ENCODE results near the gene MFRP.

The MFRP gene

GRCh38 chr11:119303227-119303718 is 43.2 kb downstream of the MFRP start:
- no peak overlapping the region for H3K27ac ChIP-seq
- no peak for TF ChIP-seq ZFX (IDR thresholded peaks at IDR 0.05; ENCODE audit: borderline replicate concordance)
- no peak for TF ChIP-seq CTCF (IDR thresholded peaks at IDR 0.05)

- H3K27ac ChIP-seq, result no peak overlapping the region
- TF ChIP-seq ZFX (IDR thresholded peaks at IDR 0.05; ENCODE audit: borderline replicate concordance) (no peak), CTCF (IDR thresholded peaks at IDR 0.05) (no peak)
Observed at GRCh38 chr11:119300198-119300964, 46.1 kb downstream of the MFRP start.

- H3K27ac ChIP-seq, result no peak overlapping the region
- TF ChIP-seq CTCF (IDR thresholded peaks at IDR 0.05) (no peak), ZFX (IDR thresholded peaks at IDR 0.05; ENCODE audit: borderline replicate concordance) (no peak)
Observed at GRCh38 chr11:119299416-119299815, 47.1 kb downstream of the MFRP start.

DNA sequence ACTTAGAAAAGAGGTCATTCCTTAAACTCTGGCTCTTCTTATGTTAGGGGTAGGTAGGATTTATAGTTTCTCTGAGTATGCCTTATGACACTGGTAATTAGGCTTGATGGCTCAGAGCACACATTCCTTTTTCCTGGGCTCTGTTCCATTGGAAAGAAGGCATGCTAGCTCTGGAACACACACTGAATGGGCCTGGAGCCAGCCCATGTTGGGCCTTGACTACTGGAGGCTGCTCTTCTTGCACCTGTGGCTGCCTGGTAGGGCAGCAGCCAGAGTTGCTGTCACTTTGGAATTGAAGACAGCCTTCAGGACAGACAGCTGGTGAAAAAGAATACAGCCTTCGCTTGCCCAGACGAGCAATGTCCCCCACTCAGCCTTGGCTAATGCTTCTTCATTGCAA is 47.8 kb downstream of the MFRP start:
- TF ChIP-seq ZFX (IDR thresholded peaks at IDR 0.05; ENCODE audit: borderline replicate concordance) (no peak), CTCF (IDR thresholded peaks at IDR 0.05) (no peak)
- no peak overlapping the region for H3K27ac ChIP-seq

DNA sequence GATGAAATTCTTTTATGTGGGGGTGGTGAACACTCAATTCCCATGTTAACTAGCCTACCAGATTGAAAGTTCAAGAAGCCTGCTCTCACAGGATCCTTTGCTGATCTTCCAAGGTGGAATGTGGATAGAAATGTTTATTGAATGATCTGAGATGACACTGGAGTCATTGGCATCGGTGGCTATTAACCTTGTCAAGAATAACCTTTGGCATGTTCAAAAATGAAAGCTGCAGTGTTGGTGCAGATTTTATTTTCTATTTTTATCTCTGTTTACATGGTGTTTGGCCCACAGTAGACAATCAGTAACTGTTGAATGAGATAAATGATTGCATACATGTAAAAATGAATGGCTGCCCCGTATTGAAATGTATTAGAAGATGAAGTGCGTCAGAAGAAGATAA is 48.6 kb downstream of the MFRP start:
- TF ChIP-seq CTCF (IDR thresholded peaks at IDR 0.05) (no peak), ZFX (IDR thresholded peaks at IDR 0.05; ENCODE audit: borderline replicate concordance) (no peak)
- no peak overlapping the region for H3K27ac ChIP-seq

DNA sequence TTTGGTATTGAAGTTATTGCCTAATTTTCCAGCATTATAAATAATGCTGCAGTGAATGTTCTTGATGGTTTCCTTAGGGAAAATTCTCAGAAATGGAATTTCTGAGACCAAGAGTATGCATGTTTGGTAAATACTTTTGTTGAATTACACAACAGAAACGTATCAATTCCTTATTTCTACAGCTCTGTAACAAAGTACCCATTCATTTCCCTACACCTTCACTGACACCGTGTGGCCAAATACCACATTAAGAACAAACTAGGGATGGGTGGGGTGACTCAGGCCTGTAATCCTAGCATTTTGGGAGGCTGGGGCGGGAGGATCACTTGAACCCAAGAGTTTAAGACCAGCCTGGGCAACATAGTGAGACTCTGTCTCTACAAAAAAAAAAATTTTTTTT is 51.3 kb downstream of the MFRP start:
- H3K27ac ChIP-seq, result no peak overlapping the region
- no peak for TF ChIP-seq ZFX (IDR thresholded peaks at IDR 0.05; ENCODE audit: borderline replicate concordance)
- TF ChIP-seq CTCF (IDR thresholded peaks at IDR 0.05), result no peak

DNA sequence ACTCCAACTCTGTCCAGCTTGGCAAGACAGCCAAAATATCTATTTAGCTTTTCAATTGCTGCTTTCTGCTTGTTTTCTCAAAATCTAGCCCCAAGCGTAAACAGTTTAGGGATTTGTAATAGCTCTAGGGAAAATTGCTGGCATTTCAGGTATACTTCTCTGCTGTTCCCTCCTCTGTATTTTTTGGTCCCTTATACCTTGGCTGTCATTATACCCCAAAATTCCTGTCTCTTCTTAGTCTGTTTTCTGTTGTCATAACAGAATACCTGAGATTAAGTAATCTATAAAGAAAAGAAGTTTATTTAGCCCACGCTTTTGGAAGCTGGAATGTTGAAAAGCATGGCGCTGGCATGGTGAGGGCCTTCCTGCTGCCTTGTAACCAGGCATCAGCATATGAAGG is 53.0 kb downstream of the MFRP start:
- H3K27ac ChIP-seq, result no peak overlapping the region
- TF ChIP-seq ZFX (IDR thresholded peaks at IDR 0.05; ENCODE audit: borderline replicate concordance) (no peak), CTCF (IDR thresholded peaks at IDR 0.05) (no peak)

Data from 22Rv1 (cell line).